Neural cell (in vitro differentiated cells): Measurements from ENCODE around the gene KMT2E. TPM values are rescaled to one million over a fixed set of nuclear protein-coding genes. Genes with fewer than 3 reads are reported as not detected.

ENCODE experiments used
- H2AFZ ChIP-seq: fragments of 200-600, 300-800 bp; sonication (generic), shearing (Covaris generic); 2 replicates; pipeline ENCODE4 v1.6.0; 2014; ENCODE audit warnings: low read depth, mild to moderate bottlenecking, antibody characterized with exemption, low read length, moderate library complexity
- H3F3A ChIP-seq: fragments of 200-600 bp; shearing (Covaris generic); 2 replicates; pipeline ENCODE4 v1.6.1; 2016; ENCODE audit warnings: mild to moderate bottlenecking, moderate library complexity, mixed read lengths, antibody characterized with exemption, low read length; ENCODE audit not compliant: insufficient read depth, poor library complexity, severe bottlenecking
- H3K27ac ChIP-seq: fragments of 200-600, 300-800 bp; sonication (generic), shearing (Covaris generic); 2 replicates; pipeline ENCODE4 v1.5.1; 2014; ENCODE audit warnings: mild to moderate bottlenecking, low read length, moderate library complexity
- H3K27me3 ChIP-seq: fragments of 300-800, 200-600 bp; sonication (generic), shearing (Covaris generic); 2 replicates; pipeline ENCODE4 v1.6.0; 2014; ENCODE audit warnings: mild to moderate bottlenecking, low read depth, low read length, moderate library complexity; ENCODE audit not compliant: insufficient read depth
- H3K36me3 ChIP-seq: fragments of 300-800, 200-600 bp; sonication (generic), shearing (Covaris generic); 2 replicates; pipeline ENCODE4 v1.5.1; 2014; ENCODE audit warnings: mild to moderate bottlenecking, antibody characterized with exemption, low read length, moderate library complexity; ENCODE audit not compliant: insufficient read depth
- H3K4me2 ChIP-seq: fragments of 300-800, 200-600 bp; sonication (generic), shearing (Covaris generic); 2 replicates; pipeline ENCODE4 v1.6.0; 2014; ENCODE audit warnings: mild to moderate bottlenecking, low read length
- H3K4me3 ChIP-seq: fragments of 300-800, 200-600 bp; sonication (generic), shearing (Covaris generic); 2 replicates; pipeline ENCODE4 v1.5.1; 2014; ENCODE audit warnings: mild to moderate bottlenecking, low read length, moderate library complexity
- H3K79me2 ChIP-seq: fragments of 200-600 bp; shearing (Covaris generic); replicated peaks from 2 replicates; pipeline ENCODE4 v1.6.0; 2014; ENCODE audit warnings: mild to moderate bottlenecking, low read length, moderate library complexity; ENCODE audit not compliant: insufficient read depth
- H3K9ac ChIP-seq: fragments of 300-800, 200-600 bp; sonication (generic), shearing (Covaris generic); 2 replicates; pipeline ENCODE4 v1.6.1; 2016; ENCODE audit warnings: mild to moderate bottlenecking, low read length, mixed read lengths
- H3K9me2 ChIP-seq: fragments of 200-600 bp; shearing (Covaris generic); 2 replicates; pipeline ENCODE4 v1.6.1; 2016; ENCODE audit warnings: mild to moderate bottlenecking, low read length, mixed read lengths; ENCODE audit not compliant: insufficient read depth
- H3K9me3 ChIP-seq: fragments of 200-600, 300-800 bp; sonication (generic), shearing (Covaris generic); 2 replicates; pipeline ENCODE4 v1.6.1; 2016; ENCODE audit warnings: mild to moderate bottlenecking, mixed run types, low read length, moderate library complexity, mixed read lengths
- H4K20me1 ChIP-seq: fragments of 200-600 bp; shearing (Covaris generic); 2 replicates; pipeline ENCODE4 v1.6.1; 2016; ENCODE audit warnings: mild to moderate bottlenecking, mixed run types; ENCODE audit not compliant: insufficient read depth
- EP300 ChIP-seq: fragments of 450-650 bp; conservative IDR thresholded peaks from 2 replicates; pipeline ENCODE4 v1.6.1; 2014; ENCODE audit warnings: antibody characterized with exemption, mild to moderate bottlenecking, moderate library complexity; ENCODE audit not compliant: poor library complexity, severe bottlenecking
- EZH2 ChIP-seq: fragments of 200-600, 300-800 bp; shearing (Covaris generic), sonication (generic); IDR thresholded peaks from 2 replicates; pipeline ENCODE4 v1.6.1; 2014; ENCODE audit warnings: antibody characterized with exemption, low read length, borderline replicate concordance, mild to moderate bottlenecking; ENCODE audit not compliant: insufficient read depth, poor library complexity, severe bottlenecking
- MXI1 ChIP-seq: fragments of 450-650 bp; conservative IDR thresholded peaks from 2 replicates; pipeline ENCODE4 v1.6.1; 2014; ENCODE audit warnings: antibody characterized with exemption, mild to moderate bottlenecking; ENCODE audit not compliant: poor library complexity, severe bottlenecking
- POLR2AphosphoS5 ChIP-seq: IDR thresholded peaks from 2 replicates; pipeline ENCODE4 v1.6.1; 2012
- RAD21 ChIP-seq: fragments of 450-650 bp; conservative IDR thresholded peaks from 2 replicates; pipeline ENCODE4 v1.6.1; 2014; ENCODE audit warnings: antibody characterized with exemption, mild to moderate bottlenecking, moderate library complexity
- REST ChIP-seq: IDR thresholded peaks from 2 replicates; pipeline ENCODE4 v1.6.1; 2012; ENCODE audit warnings: borderline replicate concordance
- SMC3 ChIP-seq: fragments of 450-650 bp; conservative IDR thresholded peaks from 2 replicates; pipeline ENCODE4 v1.6.1; 2014; ENCODE audit warnings: antibody characterized with exemption, mild to moderate bottlenecking, moderate library complexity; ENCODE audit not compliant: poor library complexity
- TAF1 ChIP-seq: IDR thresholded peaks from 2 replicates; pipeline ENCODE4 v1.6.1; 2012; ENCODE audit warnings: low read depth
- polyA plus RNA-seq: library from polyadenylated mRNA; depleted of rRNA; stranded (reverse); fragments of >200 nt; gene quantifications from 2 replicates; pipeline ENCODE4 v1.2.3, GENCODE V29; 2014
- TF ChIP-seq, protein P1 (sequence below): fragments of 450-650 bp; IDR thresholded peaks from 2 replicates; pipeline ENCODE4 v1.5.1; 2014; ENCODE audit warnings: antibody characterized with exemption, mild to moderate bottlenecking, moderate library complexity; ENCODE audit not compliant: poor library complexity, severe bottlenecking

Gene KMT2E
- polyA plus RNA-seq, 1 donor from 2014 or later, result 78.4 TPM

DNA sequence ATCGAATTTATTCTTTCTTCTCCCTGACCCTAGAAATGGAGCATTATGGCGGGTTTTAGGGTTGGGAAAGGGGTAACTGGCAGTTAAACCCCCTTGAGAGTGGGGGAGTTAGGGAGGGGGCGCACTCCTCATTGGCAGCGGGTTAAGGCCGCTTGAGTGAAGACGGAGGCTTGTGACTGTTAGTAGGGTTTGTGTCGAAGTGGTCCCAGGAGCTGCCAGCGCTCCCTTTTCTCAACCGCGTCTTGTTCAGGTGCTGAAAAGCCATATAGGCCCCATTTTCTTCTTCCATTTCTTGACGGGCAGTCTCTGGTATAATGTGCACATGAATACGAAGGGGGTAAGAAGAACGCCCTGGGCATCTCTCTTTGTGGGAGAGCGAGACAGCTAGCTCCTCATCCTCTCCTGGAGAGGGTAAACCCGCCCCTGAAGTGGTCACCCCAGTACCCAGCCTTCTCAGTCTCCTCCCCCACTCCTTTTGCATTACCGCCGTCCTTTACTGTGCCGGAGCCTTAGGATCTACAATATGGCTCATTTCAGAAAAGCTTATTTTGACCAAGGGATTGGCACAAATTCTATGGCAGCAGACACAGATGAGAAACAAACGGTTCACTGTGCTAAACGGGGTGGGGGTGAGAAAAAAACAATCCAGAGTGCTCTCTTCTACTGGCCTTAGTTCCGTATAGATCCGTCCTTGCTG, 836 bp downstream of the KMT2E start:
- no peak overlapping the region for H3K4me2 ChIP-seq
- peak overlapping the region; percentile 100 for H3K9ac ChIP-seq
- TF ChIP-seq RAD21 (no peak), POLR2AphosphoS5 (peak; percentile 59), MXI1 (peak; percentile 3), TAF1 (peak; percentile 34), EZH2 (no peak), REST (peak; percentile 58), EP300 (no peak), SMC3 (no peak)
- TF ChIP-seq, protein P1, sequence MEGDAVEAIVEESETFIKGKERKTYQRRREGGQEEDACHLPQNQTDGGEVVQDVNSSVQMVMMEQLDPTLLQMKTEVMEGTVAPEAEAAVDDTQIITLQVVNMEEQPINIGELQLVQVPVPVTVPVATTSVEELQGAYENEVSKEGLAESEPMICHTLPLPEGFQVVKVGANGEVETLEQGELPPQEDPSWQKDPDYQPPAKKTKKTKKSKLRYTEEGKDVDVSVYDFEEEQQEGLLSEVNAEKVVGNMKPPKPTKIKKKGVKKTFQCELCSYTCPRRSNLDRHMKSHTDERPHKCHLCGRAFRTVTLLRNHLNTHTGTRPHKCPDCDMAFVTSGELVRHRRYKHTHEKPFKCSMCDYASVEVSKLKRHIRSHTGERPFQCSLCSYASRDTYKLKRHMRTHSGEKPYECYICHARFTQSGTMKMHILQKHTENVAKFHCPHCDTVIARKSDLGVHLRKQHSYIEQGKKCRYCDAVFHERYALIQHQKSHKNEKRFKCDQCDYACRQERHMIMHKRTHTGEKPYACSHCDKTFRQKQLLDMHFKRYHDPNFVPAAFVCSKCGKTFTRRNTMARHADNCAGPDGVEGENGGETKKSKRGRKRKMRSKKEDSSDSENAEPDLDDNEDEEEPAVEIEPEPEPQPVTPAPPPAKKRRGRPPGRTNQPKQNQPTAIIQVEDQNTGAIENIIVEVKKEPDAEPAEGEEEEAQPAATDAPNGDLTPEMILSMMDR, result no peak
- H3K9me2 ChIP-seq, result no peaks in the 10 kb centered on the region
- H3K79me2 ChIP-seq, result peaks cover 87% of the 10 kb centered on the region
- no peaks in the 10 kb centered on the region for H3K9me3 ChIP-seq
- H3K36me3 ChIP-seq, result peaks cover 5% of the 10 kb centered on the region
- peak overlapping the region; percentile 43 for H2AFZ ChIP-seq
- H3K4me3 ChIP-seq, result peak overlapping the region; percentile 86
- H3F3A ChIP-seq, result no peaks in the 10 kb centered on the region
- no peaks in the 10 kb centered on the region for H3K27me3 ChIP-seq
- peaks cover 44% of the 10 kb centered on the region for H4K20me1 ChIP-seq
- peak overlapping the region; percentile 100 for H3K27ac ChIP-seq

GRCh38 chr7:105015390-105015965, 1.5 kb downstream of the KMT2E start:
- H4K20me1 ChIP-seq, result peaks cover 37% of the 10 kb centered on the region
- H3K27ac ChIP-seq, result peak overlapping the region; percentile 100
- no peaks in the 10 kb centered on the region for H3K9me2 ChIP-seq
- H3K4me2 ChIP-seq, result peak overlapping the region; percentile 83
- H3K79me2 ChIP-seq, result peaks cover 87% of the 10 kb centered on the region
- TF ChIP-seq TAF1 (peak; percentile 27), EZH2 (no peak), RAD21 (no peak), REST (no peak), POLR2AphosphoS5 (peak; percentile 33), EP300 (no peak), SMC3 (no peak), MXI1 (no peak)
- TF ChIP-seq, protein P1, result no peak
- H3F3A ChIP-seq, result no peaks in the 10 kb centered on the region
- peak overlapping the region; percentile 100 for H3K9ac ChIP-seq
- peak overlapping the region; percentile 43 for H2AFZ ChIP-seq
- H3K4me3 ChIP-seq, result peak overlapping the region; percentile 86
- H3K9me3 ChIP-seq, result no peaks in the 10 kb centered on the region
- no peaks in the 10 kb centered on the region for H3K36me3 ChIP-seq
- no peaks in the 10 kb centered on the region for H3K27me3 ChIP-seq
